Activated T-helper 2 cell treated with anti-CD3 and anti-CD28 coated beads, Interferon-gamma antibody, Interleukin-2, Interleukin-4, amounts not matched to agents 10 μg/mL and 5 μg/mL and 100 μg/mL, durations not matched to agents 14 hours and 24 hours and 36 hours (primary cell): ENCODE measurements around the gene LRG1. TPM values are rescaled to one million over a fixed set of nuclear protein-coding genes. Genes with fewer than 3 reads are reported as not detected.

Experiments
- DNase-seq: peaks from one replicate; pipeline ENCODE4 v3.0.0; 2021; ENCODE audit warnings: low spot score
- H3K27ac Mint-ChIP-seq: one replicate; pipeline ENCODE4 v1.8.0; 2021; ENCODE audit warnings: mixed read lengths
- H3K27me3 Mint-ChIP-seq: one replicate; pipeline ENCODE4 v1.8.0; 2021; ENCODE audit warnings: low read depth, mixed read lengths
- H3K36me3 Mint-ChIP-seq: one replicate; pipeline ENCODE4 v1.8.0; 2021; ENCODE audit warnings: low read depth, mixed read lengths
- H3K4me1 Mint-ChIP-seq: one replicate; pipeline ENCODE4 v1.8.0; 2021; ENCODE audit warnings: low read depth, mixed read lengths
- H3K4me3 Mint-ChIP-seq: one replicate; pipeline ENCODE4 v1.8.0; 2021; ENCODE audit warnings: low read depth, mild to moderate bottlenecking, moderate library complexity, mixed read lengths
- H3K9me3 Mint-ChIP-seq: one replicate; pipeline ENCODE4 v1.8.0; 2021; ENCODE audit warnings: mixed read lengths
- intact Hi-C: fragments of 100-400 bp; cut with micrococcal nuclease; formaldehyde crosslinking; loops from one replicate; pipeline ENCODE4 v1.15.1; 2023
- total RNA-seq: library from RNA; stranded (reverse); gene quantifications from 2 replicates; pipeline ENCODE4 v1.2.3, GENCODE V29; 2022

LRG1 gene
- total RNA-seq, 1 donor from 2014 or later, result 0.37 TPM

DNA sequence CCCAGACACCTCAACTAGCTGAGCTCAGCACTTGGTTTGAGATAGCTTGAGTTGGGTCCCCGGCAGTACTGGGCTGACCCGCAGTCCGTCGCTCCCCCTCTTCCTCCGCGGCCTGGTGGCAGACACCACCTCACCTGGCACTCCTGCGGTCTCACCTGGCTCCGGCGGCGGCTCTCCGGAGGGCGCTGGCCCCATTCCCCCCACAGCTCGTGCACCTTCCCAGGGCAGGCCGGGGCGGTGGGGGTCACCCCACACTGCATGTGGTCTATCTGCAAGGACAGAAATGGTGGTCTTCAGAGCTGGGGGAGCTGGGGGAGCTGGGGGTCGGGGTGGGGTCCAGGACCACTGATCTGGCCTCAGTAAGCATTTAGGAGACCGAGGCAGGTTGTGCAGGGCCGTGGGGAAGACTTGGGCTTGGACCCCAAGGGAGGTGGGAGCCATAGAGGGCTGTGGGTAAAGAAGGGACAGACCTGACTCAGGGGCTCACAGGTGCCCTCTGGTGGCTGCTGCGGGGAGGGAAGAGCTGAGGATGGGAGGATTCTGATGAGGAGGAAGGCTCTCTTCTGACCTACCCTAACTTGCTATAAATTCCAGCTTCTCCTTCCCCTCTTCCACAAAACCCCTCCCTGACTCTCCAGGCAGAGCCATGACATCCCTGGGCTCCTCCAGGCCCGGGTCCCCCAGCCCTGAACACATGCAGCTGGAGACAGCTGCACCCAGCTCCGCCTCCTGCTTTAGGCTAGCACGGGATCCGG lies 14.9 kb downstream of the LRG1 start:
- no peaks in the 10 kb centered on the region for H3K4me1 Mint-ChIP-seq
- no peaks in the 10 kb centered on the region for H3K27me3 Mint-ChIP-seq
- no peak overlapping the region for H3K4me3 Mint-ChIP-seq
- no peak overlapping the region for H3K27ac Mint-ChIP-seq
- no peaks in the 10 kb centered on the region for H3K36me3 Mint-ChIP-seq
- intact Hi-C loops, result no loop called here
- H3K9me3 Mint-ChIP-seq, result no peaks in the 10 kb centered on the region
- peak; percentile 48 for DNase-seq

DNA sequence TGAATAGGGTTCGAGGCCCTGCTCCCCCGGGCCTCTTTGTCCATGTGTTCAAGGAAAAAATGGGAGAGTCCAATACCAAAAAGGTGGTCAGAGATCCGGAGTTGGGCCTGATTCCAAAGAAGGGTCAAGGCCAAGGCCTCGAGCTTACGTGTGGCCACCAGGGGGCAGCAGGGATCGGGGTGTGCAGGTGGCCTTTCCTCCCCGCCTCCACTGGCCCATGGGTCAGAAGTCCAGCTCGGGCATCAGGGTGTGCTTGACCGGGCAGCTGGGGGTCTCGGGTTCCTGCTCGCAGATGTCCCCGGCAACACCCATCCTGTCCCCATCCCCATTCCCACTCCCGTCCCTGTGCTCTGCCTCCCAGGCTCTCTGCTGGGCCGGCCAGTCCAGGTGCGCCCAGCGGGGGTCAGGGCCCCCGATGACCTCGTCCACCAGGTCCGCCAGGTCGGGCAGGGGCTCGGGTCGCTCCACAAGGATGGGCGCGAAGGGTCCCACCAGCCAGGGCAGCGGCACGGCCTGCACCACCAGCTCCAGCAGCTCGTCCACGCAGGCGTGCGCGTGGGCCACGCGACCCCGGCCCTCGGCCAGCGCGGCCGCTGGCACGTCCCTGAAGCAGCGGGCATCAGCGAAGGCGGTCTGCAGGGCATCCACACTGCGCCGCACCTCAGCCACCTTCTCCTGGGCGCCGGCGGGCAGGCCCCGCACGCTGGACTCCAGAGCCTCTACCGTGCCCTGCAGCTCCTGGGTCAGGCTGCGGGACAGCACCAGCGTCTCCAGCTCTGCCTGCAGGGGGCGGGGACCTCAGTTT lies 16.3 kb downstream of the LRG1 start:
- no peak for DNase-seq
- Mint-ChIP-seq H3K27ac (no peak overlapping the region), H3K4me3 (no peak overlapping the region), H3K27me3 (no peaks in the 10 kb centered on the region), H3K9me3 (no peaks in the 10 kb centered on the region), H3K4me1 (no peaks in the 10 kb centered on the region), H3K36me3 (no peaks in the 10 kb centered on the region)
- intact Hi-C loops, result no loop called here

DNA sequence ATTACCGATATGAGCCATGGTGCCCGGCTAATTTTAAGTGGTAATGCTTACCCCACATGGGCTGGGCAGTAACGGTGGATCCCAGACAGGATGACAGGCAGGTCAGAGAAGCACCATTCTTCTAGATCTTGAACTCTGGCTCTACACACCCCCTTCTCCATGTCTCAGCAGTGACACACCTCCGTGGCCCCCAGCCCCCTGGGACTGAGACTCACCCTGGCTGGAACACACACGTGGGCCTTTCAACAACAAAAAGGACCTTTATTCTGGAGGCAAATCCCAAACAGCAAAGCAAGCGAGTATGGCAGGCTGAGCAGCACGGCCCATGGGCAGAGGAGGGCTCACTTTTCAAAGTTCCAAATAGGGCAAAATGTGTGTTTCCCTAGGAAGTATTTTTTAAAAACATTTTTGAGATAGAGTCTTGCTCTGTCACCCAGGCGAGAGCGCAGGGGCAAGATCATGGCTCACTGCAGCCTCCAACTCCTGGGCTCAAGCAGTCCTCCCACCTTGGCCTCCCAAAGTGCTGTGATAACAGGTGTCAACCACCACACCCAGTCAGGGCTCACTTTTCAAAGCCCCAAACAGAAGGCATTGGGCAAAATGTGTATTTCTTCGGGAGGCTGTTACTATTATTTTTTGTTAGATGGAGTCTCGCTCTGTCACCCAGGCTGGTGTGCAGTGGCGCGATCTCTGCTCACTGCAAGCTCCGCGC lies 17.4 kb downstream of the LRG1 start:
- Mint-ChIP-seq H3K4me3 (no peak overlapping the region), H3K9me3 (no peaks in the 10 kb centered on the region), H3K27ac (no peak overlapping the region), H3K36me3 (no peaks in the 10 kb centered on the region), H3K4me1 (no peaks in the 10 kb centered on the region), H3K27me3 (no peaks in the 10 kb centered on the region)
- no peak for DNase-seq
- intact Hi-C loops, result no loop called here

DNA sequence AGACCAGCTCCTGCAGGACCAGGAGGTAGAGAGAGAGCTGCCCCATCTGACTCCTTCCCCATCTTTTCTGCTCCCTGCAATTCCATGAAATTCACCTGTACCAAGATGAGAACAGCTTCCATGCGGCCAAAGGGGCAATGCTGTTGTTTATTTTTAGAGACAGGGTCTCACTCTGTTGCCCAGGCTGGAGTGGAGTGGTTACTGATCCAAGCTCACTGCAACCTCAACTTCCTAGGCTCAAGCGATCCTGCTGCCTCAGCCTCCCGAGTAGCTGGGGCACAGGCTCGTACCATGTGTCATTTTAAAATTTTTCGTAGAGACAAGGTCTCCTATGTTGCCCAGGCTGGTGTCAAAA lies 18.0 kb downstream of the LRG1 start:
- H3K4me1 Mint-ChIP-seq, result no peaks in the 10 kb centered on the region
- no peaks in the 10 kb centered on the region for H3K27me3 Mint-ChIP-seq
- H3K4me3 Mint-ChIP-seq, result no peak overlapping the region
- no peak for DNase-seq
- H3K27ac Mint-ChIP-seq, result no peak overlapping the region
- H3K36me3 Mint-ChIP-seq, result no peaks in the 10 kb centered on the region
- intact Hi-C loops, result no loop called here
- H3K9me3 Mint-ChIP-seq, result no peaks in the 10 kb centered on the region

DNA sequence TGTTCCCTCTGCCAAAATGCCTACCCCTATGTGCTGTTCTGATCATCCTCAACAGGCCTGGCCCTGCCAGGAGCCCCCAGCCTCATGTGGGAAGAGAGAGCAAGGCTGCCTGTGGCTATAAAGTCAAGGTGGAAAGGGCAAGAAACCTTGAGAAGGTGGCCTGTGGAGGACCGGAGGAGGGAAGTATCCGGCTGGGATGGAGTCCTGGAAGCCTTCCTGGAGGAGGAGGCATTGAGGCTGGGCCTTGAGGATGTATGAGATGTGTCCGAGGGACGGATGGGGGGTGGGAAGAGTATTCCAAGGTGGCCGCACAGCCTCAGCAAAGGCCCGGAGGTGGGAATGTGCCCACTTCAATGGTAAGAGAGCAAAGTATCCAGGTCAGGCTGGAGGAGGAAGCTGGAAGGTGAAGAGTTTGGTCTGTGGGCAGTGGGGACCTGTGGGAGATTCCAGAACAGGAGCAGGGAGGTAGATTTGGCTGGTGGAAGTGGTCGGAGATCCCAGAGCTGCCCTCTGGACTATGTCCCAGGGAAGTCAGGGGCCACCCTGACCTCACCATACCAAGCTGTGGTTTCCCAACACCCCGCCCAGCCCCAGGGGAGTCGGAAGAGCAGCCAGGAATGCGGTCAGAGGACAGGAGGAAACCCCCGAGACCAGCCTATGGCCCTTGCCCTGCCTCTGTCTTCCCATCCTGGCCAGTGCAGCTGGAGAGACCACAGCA lies 18.5 kb downstream of the LRG1 start:
- Mint-ChIP-seq H3K4me1 (no peaks in the 10 kb centered on the region), H3K27ac (no peak overlapping the region), H3K27me3 (no peaks in the 10 kb centered on the region), H3K36me3 (no peaks in the 10 kb centered on the region), H3K4me3 (no peak overlapping the region), H3K9me3 (no peaks in the 10 kb centered on the region)
- no peak for DNase-seq
- intact Hi-C loops, result no loop called here

DNA sequence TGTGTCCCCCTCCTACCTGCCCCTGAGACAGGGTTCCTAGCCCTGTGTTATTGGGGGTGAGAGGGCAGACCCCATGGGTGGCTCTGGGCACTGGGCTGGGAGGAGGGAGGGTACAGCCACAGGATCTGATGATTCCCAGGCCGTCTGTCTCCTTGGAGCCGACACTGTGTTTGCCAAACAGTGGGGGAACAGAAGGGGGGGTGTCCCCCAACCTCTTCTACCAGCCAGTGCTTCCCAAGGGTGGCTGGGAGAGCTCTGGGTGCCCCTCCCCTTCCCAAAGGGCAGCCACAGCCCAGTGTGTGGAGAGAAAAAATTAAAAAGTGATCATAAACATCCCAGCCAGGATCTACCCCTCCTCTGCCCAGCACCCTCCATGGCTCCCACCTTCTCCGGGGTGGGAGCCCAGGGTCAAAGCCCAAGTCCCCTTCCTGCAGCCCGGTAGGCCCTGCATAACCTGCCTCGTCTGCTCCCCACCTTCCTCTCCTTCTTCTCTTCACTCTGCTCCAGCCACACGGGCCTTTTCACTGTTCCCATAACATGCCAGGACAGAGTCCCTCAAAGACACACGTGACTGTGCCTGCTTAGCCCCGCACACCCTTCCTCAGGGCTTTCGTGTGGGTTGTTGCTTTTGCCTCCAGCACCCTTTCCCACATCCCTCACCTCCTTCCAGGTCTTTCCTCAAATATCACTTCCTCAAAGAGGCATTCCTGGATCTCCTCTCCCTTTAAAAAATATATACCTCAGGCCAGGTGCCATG lies 20.1 kb downstream of the LRG1 start:
- no peaks in the 10 kb centered on the region for H3K9me3 Mint-ChIP-seq
- no peaks in the 10 kb centered on the region for H3K36me3 Mint-ChIP-seq
- H3K27ac Mint-ChIP-seq, result no peak overlapping the region
- no peak for DNase-seq
- no peaks in the 10 kb centered on the region for H3K27me3 Mint-ChIP-seq
- H3K4me3 Mint-ChIP-seq, result no peak overlapping the region
- intact Hi-C loops, result no loop called here
- no peaks in the 10 kb centered on the region for H3K4me1 Mint-ChIP-seq

DNA sequence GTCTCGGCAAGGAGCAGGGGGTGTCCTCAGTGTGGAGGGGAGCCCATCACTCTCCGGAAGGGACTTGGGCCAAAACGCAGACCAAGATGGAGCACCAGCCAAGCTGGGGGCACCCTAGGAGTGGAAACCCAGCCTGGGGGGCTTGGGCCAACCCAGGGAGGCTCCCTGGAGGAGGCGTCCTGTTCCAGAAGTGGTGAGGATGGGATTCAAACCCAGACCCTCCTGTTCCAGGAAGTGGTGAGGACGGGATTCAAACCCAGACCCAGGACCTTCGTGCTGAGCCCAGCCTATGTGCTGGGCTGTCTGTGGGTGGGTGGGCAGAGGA lies 20.7 kb downstream of the LRG1 start:
- H3K4me1 Mint-ChIP-seq, result no peaks in the 10 kb centered on the region
- DNase-seq, result no peak
- no peaks in the 10 kb centered on the region for H3K9me3 Mint-ChIP-seq
- no peaks in the 10 kb centered on the region for H3K27me3 Mint-ChIP-seq
- H3K4me3 Mint-ChIP-seq, result no peak overlapping the region
- intact Hi-C loops, result no loop called here
- no peaks in the 10 kb centered on the region for H3K36me3 Mint-ChIP-seq
- no peak overlapping the region for H3K27ac Mint-ChIP-seq

DNA sequence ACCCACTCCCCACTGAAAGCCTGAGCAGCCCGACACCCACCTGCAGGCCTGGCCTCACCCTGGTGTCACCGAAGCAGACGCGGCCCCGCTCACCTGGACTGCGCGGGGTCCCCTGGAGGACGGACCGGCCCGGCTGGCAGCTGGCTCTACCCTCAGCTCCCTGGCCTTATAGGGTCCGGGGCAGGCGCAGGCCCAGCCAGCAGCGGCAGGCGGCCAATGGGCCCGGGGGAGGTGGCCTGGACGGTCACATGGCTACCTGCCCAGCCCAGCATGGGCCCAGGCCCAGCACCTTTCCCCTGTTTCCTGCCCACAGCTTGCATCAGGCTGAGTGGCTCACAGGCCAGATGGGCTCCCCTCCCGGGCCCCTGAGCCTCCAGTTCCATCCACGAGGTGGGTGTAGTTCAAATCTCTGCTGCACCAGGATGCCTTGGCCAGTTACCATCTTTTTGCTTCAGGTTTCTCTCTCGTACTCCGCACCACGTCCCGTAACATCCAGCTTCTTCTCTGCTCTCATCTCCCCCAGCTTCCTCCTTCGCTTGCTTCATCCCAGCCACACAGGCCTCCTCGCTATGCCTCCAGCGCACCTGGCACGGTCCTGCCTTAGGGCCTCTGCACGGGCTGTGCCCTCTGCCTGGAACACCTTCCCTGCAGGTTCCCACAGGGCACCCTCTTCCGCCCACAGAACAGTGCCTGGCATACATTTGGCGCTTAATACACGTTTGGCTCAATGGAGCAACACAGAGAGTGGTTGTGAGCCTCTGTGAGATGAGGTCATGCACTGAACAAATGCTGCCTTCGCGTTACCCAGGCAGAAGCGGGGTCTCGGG lies 21.3 kb downstream of the LRG1 start, which contains the start of gene PLIN4:
Gene PLIN4 (minus strand): TSS at position 142 of the 827 bp plus-strand sequence. CDS start 214 bp downstream, outside the sequence.
- Mint-ChIP-seq H3K27ac (no peak within 1 kb of the TSS), H3K4me3 (no peak within 1 kb of the TSS), H3K27me3 (no peaks in the 10 kb centered on the region), H3K4me1 (no peaks in the 10 kb centered on the region), H3K9me3 (no peaks in the 10 kb centered on the region), H3K36me3 (no peaks in the 10 kb centered on the region)
- intact Hi-C loops, result no loop called here
- DNase-seq, result no peak

DNA sequence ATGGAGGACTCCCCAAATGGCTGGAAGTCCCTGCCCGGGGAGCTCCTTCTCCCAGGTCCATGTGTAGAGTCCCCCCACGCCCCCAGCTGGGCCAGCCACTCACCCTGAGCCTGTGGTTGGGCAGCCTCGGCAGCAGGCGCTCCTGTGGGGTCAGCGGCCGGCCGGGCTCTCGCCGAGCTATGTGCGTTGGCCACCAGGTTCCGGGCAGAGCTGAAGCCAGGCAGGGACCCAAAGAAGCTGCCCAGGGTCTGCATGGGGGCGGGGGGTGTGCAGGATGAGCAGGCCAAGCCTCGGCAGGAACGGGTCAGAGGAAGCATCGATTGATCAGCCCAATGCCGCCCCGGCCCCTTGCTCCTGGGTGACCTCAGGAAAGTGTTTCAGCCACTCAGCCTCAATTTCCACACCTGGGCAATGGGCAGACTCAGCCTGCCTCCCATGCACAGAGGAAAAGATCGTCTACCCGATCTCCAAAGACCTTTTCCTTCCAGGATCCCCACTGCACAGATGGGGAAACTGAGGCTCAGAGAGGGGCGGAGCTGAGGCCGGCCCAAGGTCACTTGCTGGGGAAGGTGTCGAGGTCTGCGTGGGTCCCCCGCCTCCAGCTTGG lies 22.3 kb downstream of the LRG1 start:
- no peaks in the 10 kb centered on the region for H3K27me3 Mint-ChIP-seq
- no peaks in the 10 kb centered on the region for H3K36me3 Mint-ChIP-seq
- H3K27ac Mint-ChIP-seq, result no peak overlapping the region
- no peak for DNase-seq
- H3K4me3 Mint-ChIP-seq, result no peak overlapping the region
- no peaks in the 10 kb centered on the region for H3K9me3 Mint-ChIP-seq
- intact Hi-C loops, result no loop called here
- no peaks in the 10 kb centered on the region for H3K4me1 Mint-ChIP-seq

DNA sequence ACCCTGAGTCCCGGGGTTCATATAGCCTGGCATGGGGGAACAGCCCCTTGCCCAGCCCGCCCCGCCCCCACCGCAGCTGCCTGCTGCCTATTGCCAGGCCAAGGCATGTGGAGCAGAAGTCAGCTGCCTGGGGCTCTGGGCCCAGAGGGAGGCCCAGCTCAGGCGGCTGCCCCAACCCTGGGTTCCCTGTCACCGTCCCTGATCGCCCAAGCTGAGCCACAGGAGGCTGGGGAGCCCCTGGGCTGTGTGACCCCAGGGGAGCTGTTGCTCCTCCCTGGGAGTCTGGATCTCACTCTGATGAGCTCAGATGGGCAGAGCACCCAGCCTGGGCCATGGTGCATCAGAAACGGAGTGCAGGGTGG lies 22.9 kb downstream of the LRG1 start:
- Mint-ChIP-seq H3K27ac (no peak overlapping the region), H3K4me3 (no peak overlapping the region), H3K27me3 (no peaks in the 10 kb centered on the region), H3K9me3 (no peaks in the 10 kb centered on the region), H3K36me3 (no peaks in the 10 kb centered on the region), H3K4me1 (no peaks in the 10 kb centered on the region)
- intact Hi-C loops, result no loop called here
- DNase-seq, result no peak

DNA sequence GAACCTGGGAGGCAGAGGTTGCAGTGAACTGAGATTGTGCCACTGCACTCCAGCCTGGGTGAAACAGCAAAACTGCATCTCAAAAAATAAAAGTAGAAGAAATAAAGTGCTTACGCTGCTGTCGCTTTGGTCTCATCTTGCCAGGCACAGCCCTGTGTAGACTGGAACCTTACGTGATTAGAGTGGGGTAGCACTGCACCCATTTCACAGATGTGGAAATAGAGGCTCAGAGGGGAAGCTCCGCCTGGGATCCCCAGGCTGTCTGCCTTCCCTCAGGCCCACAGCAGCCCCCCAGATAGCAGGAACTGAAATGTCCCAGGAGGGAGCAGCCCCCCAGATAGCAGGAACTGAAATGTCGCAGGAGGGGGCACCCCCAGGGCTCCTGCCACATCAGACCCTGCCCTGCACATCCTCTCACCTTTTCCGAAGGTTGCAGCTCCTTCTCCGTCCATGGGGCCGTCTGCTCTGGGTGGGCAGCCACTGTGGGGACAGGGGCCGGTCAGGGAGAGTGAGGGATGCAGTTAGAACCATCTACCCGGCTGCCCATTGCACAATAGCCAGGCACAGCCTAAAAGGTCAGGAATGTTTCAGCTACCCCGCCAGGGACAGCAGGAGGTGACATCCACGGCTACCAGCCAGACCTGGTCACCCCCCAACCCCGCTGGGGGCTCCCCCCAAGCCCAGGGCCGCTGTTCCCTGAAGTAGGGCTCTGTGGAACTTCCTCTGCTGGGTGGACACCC lies 23.5 kb downstream of the LRG1 start:
- Mint-ChIP-seq H3K27ac (no peak overlapping the region), H3K36me3 (no peaks in the 10 kb centered on the region), H3K4me1 (no peaks in the 10 kb centered on the region), H3K4me3 (no peak overlapping the region), H3K27me3 (no peaks in the 10 kb centered on the region), H3K9me3 (no peaks in the 10 kb centered on the region)
- intact Hi-C loops, result no loop called here
- no peak for DNase-seq
